ENCODE measurements around the gene NR1H3. TPM values are rescaled to one million over a fixed set of nuclear protein-coding genes. Genes with fewer than 3 reads are reported as not detected.

NR1H3 gene
- total and polyA plus RNA-seq, 2 of the 4 experiments (the other 2 are of a cell fraction): 9.1 to 13.6 TPM

GRCh38 chr11:47272706-47273105, 14.9 kb downstream of the NR1H3 start:
- WGBS, 2 experiments (ENCODE audit: extremely low coverage in 2 of 2, insufficient read length in 1 of 2): no CpG with 5 or more reads among the region's 1 CpG
- no TSS peak for BruUV-seq (replicated peaks)
- intact Hi-C loops (cut with micrococcal nuclease) (loop anchor here (5.0 kb wide), 1 partner anchor 35 kb away; no protein-coding TSS in a partner anchor), dilution Hi-C loops (cut with HindIII; ENCODE audit: low sequenced_read_pairs, unreplicated experiment) (no loop called here), in situ Hi-C loops (cut with MboI; ENCODE audit: low sequenced_read_pairs) (no loop called here)
- Histone ChIP-seq H2AFZ (replicated peaks; ENCODE audit: low read length, poor library complexity) (no peak overlapping the region), H3K4me2 (ENCODE audit: low read depth, low read length) (no peak overlapping the region), H4K8ac (ENCODE audit: low read depth in 2 of 2, low read length in 2 of 2) (no peak overlapping the region), H3K9me1 (ENCODE audit: insufficient read depth, low read length) (peaks cover 22% of the 10 kb centered on the region), H4K5ac (ENCODE audit: low read depth, low read length) (no peak overlapping the region), H2BK15ac (ENCODE audit: low read depth, low read length) (no peak overlapping the region), H3K14ac (replicated peaks; ENCODE audit: low read depth, low read length) (no peak overlapping the region), H3K9ac (ENCODE audit: low read depth, low read length) (no peak overlapping the region), H2BK120ac (ENCODE audit: low read depth, low read length) (no peak overlapping the region), H2AK9ac (replicated peaks; ENCODE audit: low read depth, low read length, poor library complexity) (no peak overlapping the region), H3K79me1 (ENCODE audit: low read depth in 1 of 2, low read length in 2 of 2) (peaks cover 36 to 65% of the 10 kb centered on the region in 2 experiments), H3K56ac (ENCODE audit: extremely low read depth, insufficient read depth, low read length) (no peak overlapping the region), H2AK5ac (ENCODE audit: low read depth, low read length) (no peak overlapping the region), H3K27me3 (ENCODE audit: control insufficient read depth, insufficient read depth, low read length) (no peaks in the 10 kb centered on the region), H3K18ac (ENCODE audit: low read depth, low read length) (no peak overlapping the region), H3K4ac (ENCODE audit: low read depth, low read length) (no peak overlapping the region), H3K23ac (ENCODE audit: low read depth, low read length) (no peak overlapping the region), H4K20me1 (ENCODE audit: insufficient read depth, low read length) (peaks cover 40% of the 10 kb centered on the region), H2BK20ac (ENCODE audit: low read depth, low read length) (no peak overlapping the region), H3K9me3 (ENCODE audit: control insufficient read depth, insufficient read depth, low read length) (no peaks in the 10 kb centered on the region), H3K27ac (ENCODE audit: insufficient read depth, low read length) (no peak overlapping the region), H4K91ac (ENCODE audit: insufficient read depth, low read depth, low read length) (no peak overlapping the region), H3K36me3 (ENCODE audit: control insufficient read depth, insufficient read depth, low read length) (peaks cover 25% of the 10 kb centered on the region), H3K4me1 (ENCODE audit: control insufficient read depth, insufficient read depth, low read length) (peaks cover 16% of the 10 kb centered on the region), H2BK5ac (ENCODE audit: low read depth, low read length, poor library complexity, severe bottlenecking) (no peak overlapping the region), H3K4me3 (ENCODE audit: insufficient read depth, low read depth, low read length) (no peak overlapping the region)
- TF ChIP-seq CHD1 (IDR thresholded peaks at IDR 0.05; ENCODE audit: low read depth, low read length) (no peak), CEBPB (IDR thresholded peaks at IDR 0.05; ENCODE audit: low read depth, low read length) (peak; percentile 42), RAD21 (IDR thresholded peaks at IDR 0.05; ENCODE audit: low read length) (no peak), BHLHE40 (IDR thresholded peaks at IDR 0.05; ENCODE audit: low read depth, low read length) (no peak), CTCF (conservative IDR thresholded peaks at IDR 0.05; ENCODE audit: low read depth, low read length) (no peak), POLR2A (IDR thresholded peaks at IDR 0.05; ENCODE audit: low read depth, low read length) (no peak)
- peak; percentile 30 for DNase-seq
- POLR2A ChIA-PET (ENCODE audit: unreplicated experiment): no interaction called here
- no peak for ATAC-seq (ENCODE audit: low read depth)
- CTCF ChIA-PET: interaction anchor here (0.7 to 1.0 kb wide), 3 partner anchors 39 to 96 kb away, joined by 3 to 6 read pairs (median 3); partner anchors contain the start of gene ARFGAP2
